Fibroblast of lung (primary cell): ENCODE results near the gene SGTA. TPM values are rescaled to one million over a fixed set of nuclear protein-coding genes. Genes with fewer than 3 reads are reported as not detected.

Experiments
- DNase-seq, 2 donors: peaks; one replicate each; pipeline versions ENCODE4 v3.0.0 to v3.0.0-alpha.2; 2010; ENCODE audit warnings: low read depth in 2 of 2
- H2AFZ ChIP-seq: 2 replicates; pipeline ENCODE4 v1.5.1; 2012; ENCODE audit warnings: low read length, control low read depth, inconsistent platforms
- H3K27ac ChIP-seq: 2 replicates; pipeline ENCODE4 v1.5.1; 2011; ENCODE audit warnings: low read length, control low read depth; ENCODE audit not compliant: insufficient read depth
- H3K27me3 ChIP-seq: 2 replicates; pipeline ENCODE4 v1.5.1; 2011; ENCODE audit warnings: mild to moderate bottlenecking, low read length; ENCODE audit not compliant: control insufficient read depth, insufficient read depth
- H3K36me3 ChIP-seq: 2 replicates; pipeline ENCODE4 v1.5.1; 2011; ENCODE audit warnings: low read length; ENCODE audit not compliant: control insufficient read depth, insufficient read depth
- H3K4me1 ChIP-seq: 2 replicates; pipeline ENCODE4 v1.5.1; 2011; ENCODE audit warnings: low read length; ENCODE audit not compliant: control insufficient read depth, insufficient read depth; ENCODE audit errors: extremely low read depth
- H3K4me2 ChIP-seq: 2 replicates; pipeline ENCODE4 v1.5.1; 2011; ENCODE audit warnings: low read length, control low read depth; ENCODE audit not compliant: insufficient read depth; ENCODE audit errors: extremely low read depth
- H3K4me3 ChIP-seq, 4 experiments: fragments of 200-600 bp in 1 of 4; sonication (generic) in 1 of 4; replicated peaks in 1 of 4; 2 replicates each; pipeline ENCODE4 v1.5.1; 2011 to 2016; ENCODE audit warnings: low read length in 4 of 4, low read depth in 3 of 4, mild to moderate bottlenecking in 3 of 4, control low read depth in 2 of 4, inconsistent platforms in 1 of 4, mixed read lengths in 1 of 4; ENCODE audit not compliant: insufficient read depth in 1 of 4; ENCODE audit errors: control extremely low read depth in 1 of 4
- H3K79me2 ChIP-seq: 2 replicates; pipeline ENCODE4 v1.5.1; 2012; ENCODE audit warnings: mild to moderate bottlenecking, low read length, inconsistent platforms; ENCODE audit not compliant: control insufficient read depth, insufficient read depth
- H3K9ac ChIP-seq: 2 replicates; pipeline ENCODE4 v1.5.1; 2011; ENCODE audit warnings: mild to moderate bottlenecking, low read length, control low read depth; ENCODE audit not compliant: insufficient read depth
- H3K9me3 ChIP-seq: 2 replicates; pipeline ENCODE4 v1.5.1; 2012; ENCODE audit warnings: low read depth, low read length; ENCODE audit not compliant: control insufficient read depth, insufficient read depth
- H4K20me1 ChIP-seq: 2 replicates; pipeline ENCODE4 v1.5.1; 2011; ENCODE audit warnings: low read length; ENCODE audit not compliant: control insufficient read depth, insufficient read depth; ENCODE audit errors: extremely low read depth
- CTCF ChIP-seq, 2 donors: IDR thresholded peaks in 1 of 2; conservative IDR thresholded peaks in 1 of 2; 1 replicate in 1 of 2; 2 replicates in 1 of 2; pipeline ENCODE4 v1.5.1; 2011 to 2012; ENCODE audit warnings: low read length in 2 of 2, control low read depth in 1 of 2, inconsistent platforms in 1 of 2, low read depth in 1 of 2, mild to moderate bottlenecking in 1 of 2
- EZH2 ChIP-seq: IDR thresholded peaks from 2 replicates; pipeline ENCODE4 v1.5.1; 2012; ENCODE audit warnings: low read length, control low read depth, mild to moderate bottlenecking; ENCODE audit errors: missing control alignments
- polyA plus RNA-seq, 2 donors: library from polyadenylated mRNA; depleted of rRNA in 1 of 2; stranded (reverse) in 1 of 2; unstranded in 1 of 2; fragments of >200 nt; gene quantifications; 2 replicates each; pipeline ENCODE4 v1.2.1, GENCODE V29; 2011 to 2012; ENCODE audit warnings: missing spikeins in 1 of 2
- total RNA-seq: library from RNA; depleted of rRNA; stranded (reverse); fragments of >200 nt; gene quantifications from 2 replicates; pipeline ENCODE4 v1.2.1, GENCODE V29; 2014

The SGTA gene
- total and polyA plus RNA-seq, 2 donors (not counting 1 experiment from before 2014, with no cell fraction given): 26.8 to 33.4 TPM

GRCh38 chr19:2814426-2814825 is 31.4 kb upstream of the SGTA start:
- H3K36me3 ChIP-seq: no peaks in the 10 kb centered on the region
- H3K79me2 ChIP-seq: no peaks in the 10 kb centered on the region
- H3K27me3 ChIP-seq: no peaks in the 10 kb centered on the region
- no peak overlapping the region for H3K4me3 ChIP-seq
- H3K27ac ChIP-seq: no peak overlapping the region
- no peaks in the 10 kb centered on the region for H3K4me1 ChIP-seq
- H3K4me2 ChIP-seq: no peak overlapping the region
- TF ChIP-seq EZH2 (no peak), CTCF (conservative IDR thresholded peaks at IDR 0.05 in 1 of 2, IDR thresholded peaks at IDR 0.05 in 1 of 2; ENCODE audit: low read depth in 1 of 2, low read length in 2 of 2) (no peak)
- no peak overlapping the region for H3K9ac ChIP-seq
- no peak for DNase-seq
- H2AFZ ChIP-seq: no peak overlapping the region
- no peaks in the 10 kb centered on the region for H3K9me3 ChIP-seq
- H4K20me1 ChIP-seq: no peaks in the 10 kb centered on the region

- no peak for DNase-seq
- no peaks in the 10 kb centered on the region for H4K20me1 ChIP-seq
- no peak overlapping the region for H3K27ac ChIP-seq
Observed at GRCh38 chr19:2813235-2814160, 30.4 kb upstream of the SGTA start.

More at GRCh38 chr19:2813235-2814160, 30.4 kb upstream of the SGTA start:
- no peak overlapping the region for H3K4me2 ChIP-seq
- H3K4me1 ChIP-seq: no peaks in the 10 kb centered on the region
- H2AFZ ChIP-seq: no peak overlapping the region
- H3K4me3 ChIP-seq: no peak overlapping the region
- H3K79me2 ChIP-seq: no peaks in the 10 kb centered on the region
- no peak for TF ChIP-seq CTCF (conservative IDR thresholded peaks at IDR 0.05 in 1 of 2, IDR thresholded peaks at IDR 0.05 in 1 of 2; ENCODE audit: low read depth in 1 of 2, low read length in 2 of 2)
- TF ChIP-seq EZH2: no peak
- no peaks in the 10 kb centered on the region for H3K27me3 ChIP-seq
- no peak overlapping the region for H3K9ac ChIP-seq
- H3K9me3 ChIP-seq: no peaks in the 10 kb centered on the region
- peaks cover under 1% of the 10 kb centered on the region for H3K36me3 ChIP-seq
